Activated naive CD8-positive, alpha-beta T cell treated with anti-CD3 and anti-CD28 coated beads, Interleukin-2, amount 50 U/mL, for 16 hours (primary cell): Measurements from ENCODE around the gene CNTLN.
"Not testable (repeated sequence)": the region's sequence is repeated elsewhere in the genome, so short reads cannot be mapped to it uniquely, and the experiment has no call there.

Experiments
- DNase-seq: peaks from one replicate; pipeline ENCODE4 v3.0.0-alpha.2; 2020; ENCODE audit warnings: low read depth, low spot score

Gene CNTLN

DNA sequence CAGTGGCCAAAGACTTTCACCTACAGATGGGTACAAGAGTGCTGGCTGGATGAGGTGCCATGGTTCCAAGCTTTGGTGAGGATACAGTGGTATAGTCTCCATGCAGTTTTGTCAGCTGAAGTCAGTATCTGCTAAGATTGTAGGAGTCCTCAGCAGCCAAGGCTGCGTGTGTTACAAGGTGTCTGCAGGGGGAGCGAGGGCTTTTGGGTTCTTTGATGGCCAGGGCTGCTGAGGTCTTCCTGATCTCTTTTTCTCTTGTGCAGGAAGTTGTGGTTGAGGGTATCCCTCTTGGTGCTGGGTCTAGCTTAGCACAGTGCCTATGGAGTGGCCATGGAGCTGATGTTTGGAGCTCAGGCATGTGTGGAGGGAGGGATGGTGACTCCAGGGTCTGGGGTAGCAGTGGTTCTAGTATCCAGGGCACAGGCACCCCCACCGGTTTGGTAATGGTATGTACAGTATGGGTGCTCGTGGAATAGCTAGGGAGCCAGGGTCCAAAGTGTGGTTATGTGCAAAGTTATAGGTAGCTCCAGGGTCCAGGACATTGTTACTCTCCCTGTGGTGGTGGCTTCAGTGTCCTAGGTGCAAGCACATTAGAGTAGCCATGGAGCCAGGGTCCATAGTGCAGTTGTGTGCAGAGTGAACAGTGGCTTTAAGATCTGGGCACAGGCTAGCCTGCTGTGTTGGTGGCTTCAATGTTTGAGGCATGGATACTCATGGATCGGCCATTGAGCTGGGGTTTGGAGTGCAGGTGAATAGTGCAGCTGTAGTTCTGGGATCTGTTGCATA is 36.7 kb downstream of the CNTLN start:
- no peak for DNase-seq

DNA sequence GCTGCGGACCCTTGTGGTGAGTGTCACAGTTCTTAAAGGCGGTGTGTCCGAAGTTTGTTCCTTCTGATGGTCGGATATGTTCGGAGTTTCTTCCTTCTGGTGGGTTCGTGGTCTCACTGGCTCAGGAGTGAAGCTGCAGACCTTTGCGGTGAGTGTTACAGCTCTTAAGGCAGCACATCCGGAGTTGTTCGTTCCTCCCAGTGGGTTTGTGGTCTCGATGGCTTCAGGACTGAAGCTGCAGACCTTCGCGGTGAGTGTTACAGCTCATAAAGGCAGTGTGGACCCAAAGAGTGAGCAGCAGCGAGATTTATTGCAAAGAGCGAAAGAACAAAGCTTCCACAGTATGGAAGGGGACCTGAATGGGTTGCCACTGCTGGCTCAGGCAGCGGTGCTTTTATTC is 42.7 kb downstream of the CNTLN start:
- DNase-seq: not testable (repeated sequence)

DNA sequence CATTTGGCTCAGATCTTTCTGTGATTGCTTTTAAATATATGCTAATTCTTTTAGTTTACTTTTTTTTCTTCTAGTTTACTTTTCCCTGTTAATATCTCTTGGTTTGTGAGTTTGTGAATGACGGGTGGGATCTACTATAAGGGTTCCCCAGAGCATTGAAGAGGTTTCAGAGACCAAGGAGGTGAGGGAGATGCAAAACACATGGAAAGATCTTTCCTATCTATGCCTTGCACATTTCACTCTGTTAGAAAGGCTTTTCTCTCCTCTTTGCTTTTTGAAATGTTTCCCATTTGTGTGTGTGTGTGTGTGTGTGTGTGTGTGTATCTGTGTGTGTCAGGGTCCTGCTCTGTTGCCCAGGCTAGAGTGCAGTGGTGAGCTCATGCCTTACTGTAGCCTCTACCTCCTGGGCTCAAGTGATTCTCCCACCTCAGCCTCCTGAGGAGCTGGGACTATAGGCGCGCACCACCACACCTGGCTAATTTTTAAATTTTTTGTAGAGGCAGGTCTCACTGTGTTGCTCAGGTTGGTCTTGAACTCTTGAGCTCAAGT is 50.7 kb downstream of the CNTLN start:
- DNase-seq: no peak

DNA sequence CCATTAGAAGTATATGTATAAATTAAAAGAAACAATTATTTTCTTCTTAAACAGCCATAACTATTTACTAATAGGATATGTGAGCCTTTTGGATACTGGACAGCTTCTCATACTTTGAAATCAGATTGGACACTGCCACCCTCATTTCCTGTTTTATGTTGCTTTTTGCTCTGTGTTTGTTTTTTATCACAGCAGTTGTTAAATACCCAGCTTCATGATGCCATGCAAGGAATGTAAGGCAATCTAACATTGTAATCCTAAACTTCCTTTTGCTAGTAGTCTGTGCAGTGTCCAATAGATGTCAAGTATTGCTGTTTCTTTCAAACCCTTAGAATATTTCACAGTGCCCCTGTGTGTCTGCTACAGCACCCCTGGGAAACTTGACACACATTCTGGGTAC is 56.2 kb downstream of the CNTLN start:
- no peak for DNase-seq

DNA sequence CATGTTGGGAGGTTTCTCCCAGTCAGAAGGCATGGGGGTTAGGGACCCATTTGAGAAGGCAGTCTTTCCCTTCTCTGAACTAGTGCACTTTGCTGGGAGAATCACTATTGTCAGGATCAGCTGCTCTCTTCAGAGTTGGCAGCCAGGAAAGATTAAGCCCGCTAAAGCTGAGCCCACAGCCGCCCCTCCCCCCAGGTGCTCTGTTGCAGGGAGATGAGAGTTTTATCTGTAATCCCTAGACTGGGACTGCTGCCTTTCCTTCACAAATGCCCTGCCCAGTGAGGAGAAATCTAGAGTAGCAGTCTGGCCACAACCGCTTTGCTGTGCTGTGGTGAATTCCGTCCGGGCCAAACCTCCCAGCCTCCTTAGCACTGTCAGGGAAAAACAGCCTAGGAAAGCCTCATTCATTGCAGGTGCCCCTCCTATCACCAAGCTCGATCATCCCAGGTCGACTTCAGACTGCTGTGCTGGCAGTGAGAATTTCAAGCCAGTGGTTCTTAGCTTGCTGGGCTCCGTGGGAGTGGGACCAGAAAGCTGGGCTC is 69.8 kb downstream of the CNTLN start:
- no peak for DNase-seq

GRCh38 chr9:17216011-17216410 is 81.2 kb downstream of the CNTLN start:
- DNase-seq: no peak

- DNase-seq: no peak
Observed at GRCh38 chr9:17216646-17217045, 81.8 kb downstream of the CNTLN start.

DNA sequence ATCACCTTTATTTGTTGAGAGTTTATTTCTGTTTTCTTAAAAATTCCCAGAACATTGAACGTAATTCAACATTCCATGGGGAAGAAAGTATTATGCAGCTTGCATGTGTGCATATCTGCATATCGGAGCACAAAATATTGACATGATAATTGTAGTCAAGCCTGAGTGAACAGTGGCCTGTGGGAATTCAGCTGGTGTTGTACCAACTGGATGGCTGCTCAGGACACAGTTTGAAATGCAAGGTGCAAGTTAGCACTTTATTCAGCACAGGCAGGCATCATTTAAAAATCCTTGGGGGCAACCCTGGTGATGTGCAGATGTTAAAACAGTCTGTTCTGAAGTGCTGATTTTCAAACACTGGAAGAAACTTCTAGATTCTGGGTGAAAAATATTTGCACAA is 82.4 kb downstream of the CNTLN start:
- DNase-seq: no peak

GRCh38 chr9:17219261-17219660 is 84.4 kb downstream of the CNTLN start:
- no peak for DNase-seq

GRCh38 chr9:17222932-17223331 is 88.1 kb downstream of the CNTLN start:
- no peak for DNase-seq

DNA sequence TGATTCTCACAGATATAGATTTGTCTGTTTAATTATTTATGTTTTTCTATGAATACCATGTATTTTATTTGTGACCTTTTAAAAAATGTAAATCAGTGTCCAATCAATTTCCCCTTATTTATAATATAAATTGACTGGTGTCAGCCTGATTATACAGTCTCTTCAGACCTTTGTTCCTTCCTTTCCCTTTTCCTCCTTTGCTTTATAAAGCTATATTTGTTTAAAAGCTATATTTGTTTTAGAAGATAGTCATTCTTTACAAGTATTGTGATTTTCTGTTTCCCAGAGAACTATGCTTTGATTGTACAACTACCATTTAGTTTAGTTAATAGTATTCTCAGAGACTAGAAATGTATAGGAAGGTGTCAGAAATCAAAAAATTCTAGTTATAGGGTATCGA is 90.6 kb downstream of the CNTLN start:
- no peak for DNase-seq

- no peak for DNase-seq
Observed at GRCh38 chr9:17229945-17230560, 95.2 kb downstream of the CNTLN start.

DNA sequence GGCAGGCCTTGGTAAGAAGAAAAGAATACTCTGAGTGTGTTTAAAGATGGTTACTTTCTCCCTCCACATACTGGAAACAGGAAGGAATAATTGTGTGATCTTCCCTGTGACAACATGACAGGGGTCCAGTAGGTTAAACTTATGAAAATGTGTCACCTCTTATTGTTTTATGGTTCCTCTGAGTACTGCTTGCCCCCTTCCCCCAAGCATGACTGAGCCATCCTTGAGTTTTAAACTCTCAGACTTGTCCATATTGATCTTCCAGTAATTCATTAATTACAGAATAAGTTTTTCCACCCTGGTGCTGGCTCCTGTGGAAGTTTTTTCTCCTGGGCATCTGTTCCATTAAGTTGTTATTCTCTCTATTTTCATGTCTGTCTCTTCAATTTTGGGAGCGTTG is 95.8 kb downstream of the CNTLN start:
- no peak for DNase-seq

DNA sequence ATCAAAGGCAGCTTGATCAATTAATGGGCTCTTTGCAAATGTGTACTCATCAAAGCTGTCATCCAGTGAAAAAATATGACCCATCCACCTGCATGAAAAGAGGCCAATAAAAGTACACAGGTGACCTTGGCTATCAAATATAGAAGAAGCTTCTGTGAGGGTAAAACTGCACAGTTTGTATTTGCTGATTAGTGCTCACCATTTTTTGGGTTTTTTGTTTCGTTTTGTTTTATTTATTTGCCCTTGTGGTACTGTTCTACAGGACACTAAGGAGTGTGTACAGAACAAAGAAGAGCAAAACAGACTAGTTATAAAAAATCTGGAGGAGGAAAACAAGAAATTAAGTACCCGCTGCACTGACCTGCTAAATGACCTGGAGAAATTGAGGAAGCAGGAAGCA is 101.3 kb downstream of the CNTLN start:
- no peak for DNase-seq

DNA sequence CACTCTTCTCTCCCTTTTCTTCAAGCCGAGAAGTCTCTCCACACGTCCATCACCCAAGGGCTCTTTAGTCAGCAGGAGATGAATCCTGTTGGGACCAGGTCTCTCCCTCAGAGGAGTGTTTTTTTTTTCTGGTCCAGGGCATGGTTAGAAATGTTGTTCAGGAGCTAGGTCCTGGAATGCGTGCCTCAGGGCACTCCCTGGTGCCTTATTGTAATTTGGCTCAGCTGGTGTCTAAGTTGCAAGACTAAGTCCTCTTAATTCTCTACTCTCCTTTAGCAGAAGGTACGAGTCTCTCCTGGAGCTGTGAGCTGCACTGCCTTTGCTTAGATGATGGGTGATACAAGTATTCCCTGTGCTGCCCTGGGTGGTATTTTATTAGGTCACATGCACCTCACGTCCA is 111.9 kb downstream of the CNTLN start:
- no peak for DNase-seq

- no peak for DNase-seq
Observed at GRCh38 chr9:17251100-17251499, 116.3 kb downstream of the CNTLN start.

GRCh38 chr9:17268531-17269188 is 133.8 kb downstream of the CNTLN start:
- not testable (repeated sequence) for DNase-seq

- no peak for DNase-seq
Observed at GRCh38 chr9:17269799-17270198, 135.0 kb downstream of the CNTLN start.

DNA sequence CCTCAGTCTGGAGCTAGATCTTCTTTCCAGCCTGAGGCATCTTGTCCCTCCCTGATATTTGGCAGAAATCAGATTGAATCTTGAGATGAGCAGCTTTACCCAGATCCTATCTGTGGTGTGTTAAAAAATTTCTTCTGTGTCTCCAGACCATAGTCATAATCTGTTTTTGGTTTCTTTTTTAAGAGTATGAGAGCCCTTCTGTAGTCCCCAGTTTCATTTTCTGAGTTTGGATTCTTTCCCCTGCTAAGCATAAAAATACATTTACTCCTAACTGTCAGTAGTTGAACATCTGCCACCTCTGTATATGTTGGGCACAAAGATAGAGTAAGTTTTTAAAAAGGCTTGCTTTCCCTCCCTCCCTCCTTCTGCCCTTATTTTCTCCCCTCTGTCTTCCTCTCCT is 137.7 kb downstream of the CNTLN start:
- DNase-seq: no peak

GRCh38 chr9:17280350-17281012 is 145.6 kb downstream of the CNTLN start:
- DNase-seq: no peak

- not testable (repeated sequence) for DNase-seq
Observed at GRCh38 chr9:17290673-17291072, 155.8 kb downstream of the CNTLN start.

DNA sequence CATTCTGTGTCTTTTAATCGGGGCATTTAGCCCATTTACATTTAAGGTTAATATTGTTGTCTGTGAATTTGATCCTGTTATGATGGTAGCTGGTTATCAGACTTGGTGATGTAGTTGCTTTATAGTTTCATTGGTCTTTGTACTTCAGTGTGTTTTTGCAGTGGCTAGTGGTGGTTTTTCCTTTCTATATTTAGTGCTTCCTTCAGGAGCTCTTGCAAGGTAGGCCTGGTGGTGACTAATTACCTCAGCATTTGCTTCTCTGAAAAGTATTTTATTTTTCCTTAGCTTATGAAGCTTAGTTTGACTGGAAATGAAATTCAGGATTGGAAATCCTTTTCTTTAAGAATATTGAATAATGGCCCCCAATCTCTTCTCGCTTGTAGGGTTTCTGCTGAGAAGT is 156.9 kb downstream of the CNTLN start:
- no peak for DNase-seq
